ENCODE measurements around the gene DEF6. TPM values are rescaled to one million over a fixed set of nuclear protein-coding genes. Genes with fewer than 3 reads are reported as not detected.

The DEF6 gene
- total and polyA plus RNA-seq, 2 of the 13 experiments (the other 11 are each of a cell fraction or from before 2014, with no cell fraction given) = 5.2 to 10.0 TPM

DNA sequence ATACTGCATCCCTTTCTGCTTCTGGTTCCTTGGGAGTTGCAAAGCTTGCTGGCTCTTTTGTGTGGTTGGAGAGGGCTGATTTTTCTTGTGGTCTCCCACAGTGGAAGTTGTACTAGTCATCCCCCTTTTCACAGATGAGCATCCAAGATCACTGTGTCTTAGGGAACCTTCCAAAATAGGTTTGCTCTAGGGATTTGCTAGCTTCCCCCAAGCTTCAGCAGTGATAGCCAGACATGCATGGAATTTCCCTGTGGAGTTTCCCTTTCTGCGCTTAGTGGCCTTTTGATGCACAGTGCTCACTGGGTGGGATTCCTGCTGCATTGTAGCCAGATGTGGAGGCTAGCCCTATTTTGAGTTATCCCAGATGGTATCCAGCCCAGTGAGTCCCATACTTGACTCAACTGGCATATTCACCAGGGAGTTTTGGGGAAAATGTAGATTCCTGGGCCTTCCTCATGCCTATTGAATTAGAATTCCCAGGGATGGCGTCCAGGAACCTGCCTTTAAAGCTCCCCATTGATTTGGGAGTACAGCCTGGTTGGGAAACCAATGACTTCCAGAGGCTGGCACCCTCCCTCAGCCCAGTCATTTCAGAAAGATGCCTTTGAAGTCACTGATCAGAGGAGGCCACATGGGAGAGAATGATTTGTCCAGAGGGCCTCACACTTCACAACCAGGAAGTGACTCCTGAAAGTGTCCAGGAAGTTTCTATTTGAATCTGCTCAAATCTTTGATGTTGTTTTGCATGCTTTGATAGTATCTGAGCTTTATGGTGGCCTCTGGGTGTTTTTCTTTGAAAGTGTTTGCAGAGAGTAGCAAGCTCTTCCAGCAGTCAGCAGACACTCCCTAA lies 70.6 kb downstream of the DEF6 start (continued):
- TF ChIP-seq ZFP62 (CRISPR knock-in tag; IDR thresholded peaks at IDR 0.05) (no peak), GFI1 (CRISPR knock-in tag; IDR thresholded peaks at IDR 0.05; ENCODE audit: borderline replicate concordance) (peak; percentile 85), SOX6 (IDR thresholded peaks at IDR 0.05) (no peak), SOX6 (CRISPR knock-in tag; IDR thresholded peaks at IDR 0.05) (peak; percentile 30; the same call in 1 of the 2 replicates), AHR (CRISPR knock-in tag; IDR thresholded peaks at IDR 0.05) (no peak), GTF3A (CRISPR knock-in tag; conservative IDR thresholded peaks at IDR 0.05) (no peak), ZNF205 (CRISPR knock-in tag; IDR thresholded peaks at IDR 0.05) (peak; percentile 74; the same call in 1 of the 2 replicates), NCOA1 (CRISPR knock-in tag; IDR thresholded peaks at IDR 0.05) (no peak), HMGA1 (CRISPR knock-in tag; conservative IDR thresholded peaks at IDR 0.05) (no peak), BCL6 (CRISPR knock-in tag; IDR thresholded peaks at IDR 0.05) (peak; percentile 88), MEIS1 (CRISPR knock-in tag; IDR thresholded peaks at IDR 0.05; ENCODE audit: borderline replicate concordance) (no peak), KAT7 (CRISPR knock-in tag; IDR thresholded peaks at IDR 0.05; ENCODE audit: borderline replicate concordance) (0 out of 2 replicates have a peak, but pooled peaks have one; percentile 52), ONECUT2 (CRISPR knock-in tag; IDR thresholded peaks at IDR 0.05) (0 out of 2 replicates have a peak, but pooled peaks have one; percentile 9), FOXK1 (CRISPR knock-in tag; IDR thresholded peaks at IDR 0.05; ENCODE audit: borderline replicate concordance, low read depth) (peak; percentile 47; the same call in 1 of the 2 replicates), HINFP (CRISPR knock-in tag; IDR thresholded peaks at IDR 0.05; ENCODE audit: low read depth) (no peak), GATAD2A (CRISPR knock-in tag; IDR thresholded peaks at IDR 0.05) (peak; percentile 77), GATAD1 (CRISPR knock-in tag; IDR thresholded peaks at IDR 0.05) (peak; percentile 64; the same call in 1 of the 2 replicates), TBX2 (CRISPR knock-in tag; IDR thresholded peaks at IDR 0.05; ENCODE audit: borderline replicate concordance) (peak; percentile 63; the same call in 1 of the 2 replicates), FOXP1 (IDR thresholded peaks at IDR 0.05) (no peak), FOXP1 (CRISPR knock-in tag; IDR thresholded peaks at IDR 0.05) (peak; percentile 62), HMG20A (CRISPR knock-in tag; IDR thresholded peaks at IDR 0.05; ENCODE audit: borderline replicate concordance) (peak; percentile 77; the same call in 1 of the 2 replicates)
- TF ChIP-seq, protein P1, sequence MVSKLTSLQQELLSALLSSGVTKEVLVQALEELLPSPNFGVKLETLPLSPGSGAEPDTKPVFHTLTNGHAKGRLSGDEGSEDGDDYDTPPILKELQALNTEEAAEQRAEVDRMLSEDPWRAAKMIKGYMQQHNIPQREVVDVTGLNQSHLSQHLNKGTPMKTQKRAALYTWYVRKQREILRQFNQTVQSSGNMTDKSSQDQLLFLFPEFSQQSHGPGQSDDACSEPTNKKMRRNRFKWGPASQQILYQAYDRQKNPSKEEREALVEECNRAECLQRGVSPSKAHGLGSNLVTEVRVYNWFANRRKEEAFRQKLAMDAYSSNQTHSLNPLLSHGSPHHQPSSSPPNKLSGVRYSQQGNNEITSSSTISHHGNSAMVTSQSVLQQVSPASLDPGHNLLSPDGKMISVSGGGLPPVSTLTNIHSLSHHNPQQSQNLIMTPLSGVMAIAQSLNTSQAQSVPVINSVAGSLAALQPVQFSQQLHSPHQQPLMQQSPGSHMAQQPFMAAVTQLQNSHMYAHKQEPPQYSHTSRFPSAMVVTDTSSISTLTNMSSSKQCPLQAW (CRISPR knock-in tag; IDR thresholded peaks at IDR 0.05) = peak; percentile 63; the same call in 1 of the 2 replicates
- TF ChIP-seq, protein P2, sequence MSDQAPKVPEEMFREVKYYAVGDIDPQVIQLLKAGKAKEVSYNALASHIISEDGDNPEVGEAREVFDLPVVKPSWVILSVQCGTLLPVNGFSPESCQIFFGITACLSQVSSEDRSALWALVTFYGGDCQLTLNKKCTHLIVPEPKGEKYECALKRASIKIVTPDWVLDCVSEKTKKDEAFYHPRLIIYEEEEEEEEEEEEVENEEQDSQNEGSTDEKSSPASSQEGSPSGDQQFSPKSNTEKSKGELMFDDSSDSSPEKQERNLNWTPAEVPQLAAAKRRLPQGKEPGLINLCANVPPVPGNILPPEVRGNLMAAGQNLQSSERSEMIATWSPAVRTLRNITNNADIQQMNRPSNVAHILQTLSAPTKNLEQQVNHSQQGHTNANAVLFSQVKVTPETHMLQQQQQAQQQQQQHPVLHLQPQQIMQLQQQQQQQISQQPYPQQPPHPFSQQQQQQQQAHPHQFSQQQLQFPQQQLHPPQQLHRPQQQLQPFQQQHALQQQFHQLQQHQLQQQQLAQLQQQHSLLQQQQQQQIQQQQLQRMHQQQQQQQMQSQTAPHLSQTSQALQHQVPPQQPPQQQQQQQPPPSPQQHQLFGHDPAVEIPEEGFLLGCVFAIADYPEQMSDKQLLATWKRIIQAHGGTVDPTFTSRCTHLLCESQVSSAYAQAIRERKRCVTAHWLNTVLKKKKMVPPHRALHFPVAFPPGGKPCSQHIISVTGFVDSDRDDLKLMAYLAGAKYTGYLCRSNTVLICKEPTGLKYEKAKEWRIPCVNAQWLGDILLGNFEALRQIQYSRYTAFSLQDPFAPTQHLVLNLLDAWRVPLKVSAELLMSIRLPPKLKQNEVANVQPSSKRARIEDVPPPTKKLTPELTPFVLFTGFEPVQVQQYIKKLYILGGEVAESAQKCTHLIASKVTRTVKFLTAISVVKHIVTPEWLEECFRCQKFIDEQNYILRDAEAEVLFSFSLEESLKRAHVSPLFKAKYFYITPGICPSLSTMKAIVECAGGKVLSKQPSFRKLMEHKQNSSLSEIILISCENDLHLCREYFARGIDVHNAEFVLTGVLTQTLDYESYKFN (CRISPR knock-in tag; conservative IDR thresholded peaks at IDR 0.05) = peak; percentile 76
- TF ChIP-seq, protein P3, sequence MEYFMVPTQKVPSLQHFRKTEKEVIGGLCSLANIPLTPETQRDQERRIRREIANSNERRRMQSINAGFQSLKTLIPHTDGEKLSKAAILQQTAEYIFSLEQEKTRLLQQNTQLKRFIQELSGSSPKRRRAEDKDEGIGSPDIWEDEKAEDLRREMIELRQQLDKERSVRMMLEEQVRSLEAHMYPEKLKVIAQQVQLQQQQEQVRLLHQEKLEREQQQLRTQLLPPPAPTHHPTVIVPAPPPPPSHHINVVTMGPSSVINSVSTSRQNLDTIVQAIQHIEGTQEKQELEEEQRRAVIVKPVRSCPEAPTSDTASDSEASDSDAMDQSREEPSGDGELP (IDR thresholded peaks at IDR 0.05; ENCODE audit: borderline replicate concordance, low read depth) = peak; percentile 55; the same call in 1 of the 2 replicates

All from HepG2 (cell line).